ENCODE measurements around the gene EID1.

Gene EID1

DNA sequence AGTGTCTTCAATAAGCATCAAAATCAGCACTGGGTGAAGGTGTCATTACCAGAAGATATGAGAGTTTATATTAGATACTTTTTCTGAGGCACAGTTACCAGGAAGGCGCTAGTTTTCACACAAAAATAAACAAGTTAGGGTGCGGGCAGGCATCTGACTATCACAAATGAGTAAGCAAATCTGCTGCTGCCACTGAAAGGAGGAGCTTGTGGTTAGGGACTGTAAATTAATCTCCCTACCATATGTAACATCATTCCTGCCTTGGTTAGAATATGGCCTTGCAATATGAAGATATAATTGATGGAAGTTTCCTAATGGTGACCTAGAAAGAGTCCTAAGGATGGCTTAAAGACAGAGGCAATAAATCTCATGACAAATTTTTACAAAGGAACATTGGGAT lies 19.5 kb upstream of the EID1 start:
- in situ Hi-C loops (cut with MboI; ENCODE audit: low pct_unique_long_range_greater_than_20kb, low sequenced_read_pairs, unreplicated experiment) = loop anchor here (25.0 kb wide), 2 partner anchors 554 to 1279 kb away; partner anchors contain the start of gene FGF7
- TF ChIP-seq, protein P1, sequence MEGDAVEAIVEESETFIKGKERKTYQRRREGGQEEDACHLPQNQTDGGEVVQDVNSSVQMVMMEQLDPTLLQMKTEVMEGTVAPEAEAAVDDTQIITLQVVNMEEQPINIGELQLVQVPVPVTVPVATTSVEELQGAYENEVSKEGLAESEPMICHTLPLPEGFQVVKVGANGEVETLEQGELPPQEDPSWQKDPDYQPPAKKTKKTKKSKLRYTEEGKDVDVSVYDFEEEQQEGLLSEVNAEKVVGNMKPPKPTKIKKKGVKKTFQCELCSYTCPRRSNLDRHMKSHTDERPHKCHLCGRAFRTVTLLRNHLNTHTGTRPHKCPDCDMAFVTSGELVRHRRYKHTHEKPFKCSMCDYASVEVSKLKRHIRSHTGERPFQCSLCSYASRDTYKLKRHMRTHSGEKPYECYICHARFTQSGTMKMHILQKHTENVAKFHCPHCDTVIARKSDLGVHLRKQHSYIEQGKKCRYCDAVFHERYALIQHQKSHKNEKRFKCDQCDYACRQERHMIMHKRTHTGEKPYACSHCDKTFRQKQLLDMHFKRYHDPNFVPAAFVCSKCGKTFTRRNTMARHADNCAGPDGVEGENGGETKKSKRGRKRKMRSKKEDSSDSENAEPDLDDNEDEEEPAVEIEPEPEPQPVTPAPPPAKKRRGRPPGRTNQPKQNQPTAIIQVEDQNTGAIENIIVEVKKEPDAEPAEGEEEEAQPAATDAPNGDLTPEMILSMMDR (IDR thresholded peaks at IDR 0.05; ENCODE audit: extremely low read depth, insufficient read depth, missing control alignments) = no peak
- DNase-seq (ENCODE audit: low spot score) = no peak

DNA sequence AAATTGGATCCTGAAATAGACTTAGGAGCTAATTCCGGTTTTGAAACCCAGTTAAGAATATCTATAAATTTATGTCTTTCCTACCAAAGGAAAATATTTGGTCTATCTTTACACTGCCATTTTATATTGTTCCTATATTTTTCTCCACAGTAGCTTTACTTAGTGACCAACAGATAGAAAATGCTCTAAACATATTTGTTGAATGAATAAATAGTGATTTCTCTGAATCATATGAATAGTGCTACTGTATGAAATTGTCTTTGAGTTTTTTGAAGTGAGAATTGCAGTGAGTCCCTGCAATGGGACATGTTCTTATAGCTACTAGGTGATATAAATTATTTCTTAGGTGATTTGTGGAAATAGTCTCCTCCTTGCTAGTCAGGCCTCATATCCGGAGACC lies 18.5 kb upstream of the EID1 start:
- in situ Hi-C loops (cut with MboI; ENCODE audit: low pct_unique_long_range_greater_than_20kb, low sequenced_read_pairs, unreplicated experiment) = loop anchor here (25.0 kb wide), 2 partner anchors 553 to 1278 kb away; partner anchors contain the start of gene FGF7
- DNase-seq (ENCODE audit: low spot score) = no peak

DNA sequence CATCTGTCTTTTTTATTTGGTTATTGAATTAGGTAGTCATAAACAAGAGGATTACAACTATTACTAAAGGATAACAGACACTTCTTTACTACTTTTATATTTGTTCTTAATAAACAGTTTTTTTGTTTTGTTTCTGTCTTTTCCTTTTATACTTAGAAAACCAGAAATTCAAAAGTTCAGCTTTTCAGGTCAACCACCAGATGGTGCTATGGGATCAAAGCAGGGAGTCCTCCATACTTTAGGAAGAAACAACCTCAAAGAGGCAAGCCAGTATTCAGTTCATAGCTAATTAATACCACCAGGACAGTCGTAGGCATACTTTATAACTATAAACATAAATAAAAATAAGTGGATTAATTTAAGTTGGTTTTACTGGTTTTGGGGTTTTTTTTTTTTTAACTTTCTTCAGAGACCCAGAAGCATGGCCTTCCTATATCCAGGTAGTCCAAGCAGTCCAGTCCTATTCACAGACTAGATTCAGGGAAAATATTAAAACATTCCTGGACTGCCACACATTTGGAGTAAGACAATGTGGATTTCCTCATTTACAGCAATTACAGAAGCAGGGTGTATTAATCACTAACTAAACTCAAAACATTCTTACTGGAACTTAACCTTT lies 16.0 kb upstream of the EID1 start:
- in situ Hi-C loops (cut with MboI; ENCODE audit: low pct_unique_long_range_greater_than_20kb, low sequenced_read_pairs, unreplicated experiment) = loop anchor here (10.0 to 25.0 kb wide), 3 partner anchors 363 to 1275 kb away; partner anchors contain the start of gene FGF7
- TF ChIP-seq, protein P1 (IDR thresholded peaks at IDR 0.05; ENCODE audit: extremely low read depth, insufficient read depth, missing control alignments) = peak; percentile 74
- DNase-seq (ENCODE audit: low spot score) = peak; percentile 49

More for the DNA sequence above, 18.5 kb upstream of the EID1 start:
- TF ChIP-seq, protein P1 (IDR thresholded peaks at IDR 0.05; ENCODE audit: extremely low read depth, insufficient read depth, missing control alignments) = no peak

DNA sequence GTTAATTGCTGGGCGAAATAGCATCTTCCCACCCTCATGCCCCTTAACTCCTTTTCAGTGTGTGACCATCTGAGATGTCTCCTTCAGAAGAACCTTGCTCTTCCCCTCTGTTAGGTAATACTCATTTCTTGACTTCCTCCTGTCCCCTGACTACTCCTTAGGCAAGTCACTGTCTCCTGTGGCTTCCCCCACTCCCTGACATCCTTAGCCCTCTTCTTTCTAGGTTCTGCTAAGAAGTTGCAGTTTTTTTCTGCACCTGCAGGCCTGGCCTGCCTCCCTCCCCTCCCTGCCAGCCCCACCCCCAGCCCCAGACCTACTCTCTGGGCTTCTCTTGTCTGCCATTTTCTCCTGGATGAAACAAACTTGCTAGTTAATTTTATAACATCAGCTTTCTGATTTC lies 15.2 kb upstream of the EID1 start:
- in situ Hi-C loops (cut with MboI; ENCODE audit: low pct_unique_long_range_greater_than_20kb, low sequenced_read_pairs, unreplicated experiment) = loop anchor here (10.0 to 25.0 kb wide), 3 partner anchors 362 to 1275 kb away; partner anchors contain the start of gene FGF7
- DNase-seq (ENCODE audit: low spot score) = peak; percentile 20
- TF ChIP-seq, protein P1 (IDR thresholded peaks at IDR 0.05; ENCODE audit: extremely low read depth, insufficient read depth, missing control alignments) = no peak

DNA sequence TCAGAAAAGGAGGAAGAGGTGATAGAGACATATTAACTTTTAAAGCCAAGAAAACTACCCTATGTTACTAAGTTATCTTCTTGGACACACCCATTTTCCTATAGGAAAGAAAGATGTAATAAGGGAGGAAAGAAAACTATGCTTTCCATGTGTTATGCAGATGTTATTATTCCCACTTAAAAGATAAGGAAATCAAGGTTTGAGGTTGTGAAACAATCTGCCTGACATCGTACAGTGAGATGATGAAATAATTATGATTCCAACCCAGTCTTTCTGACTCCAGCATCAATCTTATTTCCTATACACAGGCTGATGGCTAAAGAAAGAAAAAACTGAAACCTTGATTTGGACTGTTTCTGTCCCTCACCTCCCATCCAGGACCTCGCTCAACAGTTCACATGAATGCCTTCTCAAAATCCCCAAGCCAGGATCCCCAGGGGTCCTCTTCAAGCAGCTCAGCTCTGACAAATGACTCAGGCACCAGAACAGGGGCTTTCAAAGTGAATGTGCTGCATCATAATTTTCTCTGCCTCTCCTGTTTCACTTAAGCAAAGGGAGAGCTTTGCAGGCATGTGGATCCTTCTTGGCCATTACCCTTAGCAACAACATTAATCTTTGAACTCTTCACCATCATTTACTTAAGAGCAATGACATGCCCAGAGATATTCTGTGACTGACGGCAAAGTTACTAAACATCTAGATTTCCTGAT lies 12.4 kb upstream of the EID1 start:
- in situ Hi-C loops (cut with MboI; ENCODE audit: low pct_unique_long_range_greater_than_20kb, low sequenced_read_pairs, unreplicated experiment) = loop anchor here (10.0 to 25.0 kb wide), 3 partner anchors 359 to 1272 kb away; partner anchors contain the start of gene FGF7
- TF ChIP-seq, protein P1 (IDR thresholded peaks at IDR 0.05; ENCODE audit: extremely low read depth, insufficient read depth, missing control alignments) = no peak
- no peak for DNase-seq (ENCODE audit: low spot score)

DNA sequence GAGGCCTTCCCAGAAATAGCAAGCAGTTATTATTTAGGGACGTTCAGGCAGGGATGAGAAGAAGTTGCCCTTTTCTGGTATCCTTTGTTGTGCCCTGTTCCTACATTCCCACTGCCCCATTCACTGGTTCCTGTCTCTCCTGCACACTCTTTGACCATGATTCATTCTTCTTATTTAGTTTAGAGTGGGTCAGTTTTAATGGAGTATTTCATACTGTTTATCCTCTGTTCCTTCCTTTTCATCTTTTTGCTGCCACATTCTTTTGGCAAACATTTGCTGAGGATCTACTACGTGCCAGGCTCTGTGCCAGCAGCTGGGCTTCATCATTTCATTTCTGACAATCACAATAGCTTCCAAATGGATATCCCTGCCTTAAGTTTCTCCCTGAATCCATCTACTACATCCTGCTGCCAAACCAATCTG lies 11.8 kb upstream of the EID1 start:
- TF ChIP-seq, protein P1 (IDR thresholded peaks at IDR 0.05; ENCODE audit: extremely low read depth, insufficient read depth, missing control alignments) = no peak
- no peak for DNase-seq (ENCODE audit: low spot score)
- in situ Hi-C loops (cut with MboI; ENCODE audit: low pct_unique_long_range_greater_than_20kb, low sequenced_read_pairs, unreplicated experiment) = loop anchor here (10.0 to 25.0 kb wide), 3 partner anchors 359 to 1271 kb away; partner anchors contain the start of gene FGF7
